Suprapubic skin (tissue), 4 donors: Measurements from ENCODE around the gene IPO13. TPM values are rescaled to one million over a fixed set of nuclear protein-coding genes. Genes with fewer than 3 reads are reported as not detected.

Experiments used
- DNase-seq, 2 donors: peaks; one replicate each; pipeline ENCODE4 v3.0.0-alpha.2; 2019; ENCODE audit warnings: low spot score in 2 of 2
- H3K27ac ChIP-seq: fragments of 200-600 bp; sonication (generic); one replicate; pipeline ENCODE4 v1.5.1; 2019
- H3K27me3 ChIP-seq: fragments of 200-600 bp; sonication (generic); one replicate; pipeline ENCODE4 v1.5.1; 2019
- H3K36me3 ChIP-seq: fragments of 200-600 bp; sonication (generic); one replicate; pipeline ENCODE4 v1.5.1; 2019
- H3K4me1 ChIP-seq: fragments of 200-600 bp; sonication (generic); one replicate; pipeline ENCODE4 v1.5.1; 2019
- H3K4me3 ChIP-seq: fragments of 200-600 bp; sonication (generic); one replicate; pipeline ENCODE4 v1.5.1; 2019; ENCODE audit warnings: mild to moderate bottlenecking
- H3K9me3 ChIP-seq: fragments of 200-600 bp; sonication (generic); one replicate; pipeline ENCODE4 v1.5.1; 2019
- EP300 ChIP-seq: sonication (generic); formaldehyde crosslinking; IDR thresholded peaks from one replicate; pipeline ENCODE4 v1.6.1; 2017; ENCODE audit warnings: antibody characterized with exemption
- POLR2A ChIP-seq, 2 donors: fragments of 450-650 bp; IDR thresholded peaks; one replicate each; pipeline ENCODE4 v1.6.1; 2017; ENCODE audit warnings: antibody characterized with exemption in 2 of 2, mild to moderate bottlenecking in 2 of 2, moderate library complexity in 2 of 2
- POLR2AphosphoS5 ChIP-seq, 3 donors: sonication (generic); formaldehyde crosslinking; IDR thresholded peaks; one replicate each; pipeline ENCODE4 v1.6.1; 2017; ENCODE audit warnings: antibody characterized with exemption in 3 of 3
- WGBS: methylation state at CpG from one replicate; pipeline ENCODE4 v1.1.5; 2018; 5-methylcytosine and 5-hydroxymethylcytosine counted together
- total RNA-seq, 4 donors: library from RNA; depleted of rRNA; stranded (reverse); fragments of >200 nt; gene quantifications; one replicate each; pipeline ENCODE4 v1.1.0, GENCODE V29; 2016
- TF ChIP-seq, protein P1 (sequence below), 2 donors: fragments of 200-600 bp in 1 of 2; fragments of 450-650 bp in 1 of 2; sonication (generic) in 1 of 2; IDR thresholded peaks; one replicate each; pipeline ENCODE4 v1.5.1; 2016 to 2019; ENCODE audit warnings: antibody characterized with exemption in 2 of 2, mild to moderate bottlenecking in 1 of 2, moderate library complexity in 1 of 2

Gene IPO13
- total RNA-seq, 4 donors from 2014 or later = 30.8 to 41.0 (median 34.8) TPM

DNA sequence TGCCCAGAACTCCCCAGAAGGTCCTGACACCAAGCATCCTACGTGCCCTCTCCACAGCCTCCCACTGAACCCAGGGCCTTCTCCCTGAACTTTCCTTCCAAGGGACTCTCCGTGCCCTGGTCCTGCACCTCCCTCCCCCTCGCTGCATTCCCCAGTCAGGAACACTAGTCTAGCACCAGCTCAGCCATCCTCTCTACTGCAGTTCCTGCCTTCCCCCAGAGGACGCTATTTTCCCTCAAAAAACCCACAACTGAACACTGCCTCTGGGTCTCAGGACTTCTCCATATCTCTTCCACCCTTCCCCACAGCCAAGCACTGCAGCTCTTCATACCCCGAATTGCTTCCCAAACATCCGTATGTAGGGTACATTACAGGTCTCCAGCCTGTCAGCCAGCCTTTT, 25.7 kb upstream of the IPO13 start:
- DNase-seq = no peak
- H3K4me3 ChIP-seq = no peak overlapping the region
- no peaks in the 10 kb centered on the region for H3K9me3 ChIP-seq
- WGBS = 97% methylated on average over 6 of the region's 6 CpGs
- no peaks in the 10 kb centered on the region for H3K4me1 ChIP-seq
- no peaks in the 10 kb centered on the region for H3K27me3 ChIP-seq
- H3K36me3 ChIP-seq = no peaks in the 10 kb centered on the region
- H3K27ac ChIP-seq = no peak overlapping the region
- TF ChIP-seq POLR2AphosphoS5 (IDR thresholded peaks at IDR 0.05) (no peak), POLR2A (IDR thresholded peaks at IDR 0.05) (no peak), EP300 (no peak)
- TF ChIP-seq, protein P1, sequence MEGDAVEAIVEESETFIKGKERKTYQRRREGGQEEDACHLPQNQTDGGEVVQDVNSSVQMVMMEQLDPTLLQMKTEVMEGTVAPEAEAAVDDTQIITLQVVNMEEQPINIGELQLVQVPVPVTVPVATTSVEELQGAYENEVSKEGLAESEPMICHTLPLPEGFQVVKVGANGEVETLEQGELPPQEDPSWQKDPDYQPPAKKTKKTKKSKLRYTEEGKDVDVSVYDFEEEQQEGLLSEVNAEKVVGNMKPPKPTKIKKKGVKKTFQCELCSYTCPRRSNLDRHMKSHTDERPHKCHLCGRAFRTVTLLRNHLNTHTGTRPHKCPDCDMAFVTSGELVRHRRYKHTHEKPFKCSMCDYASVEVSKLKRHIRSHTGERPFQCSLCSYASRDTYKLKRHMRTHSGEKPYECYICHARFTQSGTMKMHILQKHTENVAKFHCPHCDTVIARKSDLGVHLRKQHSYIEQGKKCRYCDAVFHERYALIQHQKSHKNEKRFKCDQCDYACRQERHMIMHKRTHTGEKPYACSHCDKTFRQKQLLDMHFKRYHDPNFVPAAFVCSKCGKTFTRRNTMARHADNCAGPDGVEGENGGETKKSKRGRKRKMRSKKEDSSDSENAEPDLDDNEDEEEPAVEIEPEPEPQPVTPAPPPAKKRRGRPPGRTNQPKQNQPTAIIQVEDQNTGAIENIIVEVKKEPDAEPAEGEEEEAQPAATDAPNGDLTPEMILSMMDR (IDR thresholded peaks at IDR 0.05) = no peak

- Histone ChIP-seq H3K36me3 (no peaks in the 10 kb centered on the region), H3K4me1 (no peaks in the 10 kb centered on the region), H3K27me3 (no peaks in the 10 kb centered on the region), H3K27ac (no peak overlapping the region), H3K9me3 (no peaks in the 10 kb centered on the region), H3K4me3 (no peak overlapping the region)
- TF ChIP-seq EP300 = no peak
- TF ChIP-seq POLR2A (IDR thresholded peaks at IDR 0.05) = no peak
- TF ChIP-seq, protein P1 (IDR thresholded peaks at IDR 0.05) = no peak
- no peak for TF ChIP-seq POLR2AphosphoS5 (IDR thresholded peaks at IDR 0.05)
- WGBS = 74% methylated on average over 4 of the region's 4 CpGs
- no peak for DNase-seq
Observed at GRCh38 chr1:43924516-43924915, 22.2 kb upstream of the IPO13 start.

DNA sequence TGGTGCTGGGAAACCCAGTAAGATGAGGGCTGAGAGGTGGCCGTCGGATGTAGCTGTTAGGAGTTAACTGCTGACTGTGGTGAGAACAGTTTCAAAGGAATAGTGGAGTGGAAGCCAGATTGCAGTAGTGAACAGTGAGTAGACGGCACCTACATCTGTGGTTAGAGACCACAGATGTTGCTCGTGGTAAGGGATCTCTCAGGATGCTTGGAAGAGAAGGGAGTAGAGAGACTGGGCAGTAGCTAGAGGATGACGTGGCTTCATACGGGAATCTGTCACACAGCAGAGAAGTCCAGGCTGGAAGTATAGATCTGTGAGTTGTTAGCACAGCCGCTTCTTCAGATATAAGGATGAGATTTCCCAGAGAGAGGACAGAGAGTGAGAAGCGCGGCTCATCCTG, 20.9 kb upstream of the IPO13 start:
- Histone ChIP-seq H3K4me1 (peaks cover 1% of the 10 kb centered on the region), H3K9me3 (no peaks in the 10 kb centered on the region), H3K4me3 (no peak overlapping the region), H3K27me3 (no peaks in the 10 kb centered on the region), H3K27ac (no peak overlapping the region), H3K36me3 (no peaks in the 10 kb centered on the region)
- DNase-seq = no peak
- 92% methylated on average over 9 of the region's 9 CpGs for WGBS
- no peak for TF ChIP-seq EP300
- TF ChIP-seq POLR2AphosphoS5 (IDR thresholded peaks at IDR 0.05) = no peak
- TF ChIP-seq, protein P1 (IDR thresholded peaks at IDR 0.05) = no peak
- TF ChIP-seq POLR2A (IDR thresholded peaks at IDR 0.05) = no peak

- Histone ChIP-seq H3K9me3 (no peaks in the 10 kb centered on the region), H3K27me3 (peaks cover 10% of the 10 kb centered on the region), H3K4me3 (no peak overlapping the region), H3K27ac (no peak overlapping the region), H3K36me3 (no peaks in the 10 kb centered on the region), H3K4me1 (peaks cover 31% of the 10 kb centered on the region)
- TF ChIP-seq, protein P1 (IDR thresholded peaks at IDR 0.05) = peak in 1 of 2 donors; percentile 34
- TF ChIP-seq EP300 = no peak
- DNase-seq = no peak
- 92% methylated on average over 5 of the region's 10 CpGs for WGBS
Observed at GRCh38 chr1:43930168-43930948, 16.4 kb upstream of the IPO13 start.

DNA sequence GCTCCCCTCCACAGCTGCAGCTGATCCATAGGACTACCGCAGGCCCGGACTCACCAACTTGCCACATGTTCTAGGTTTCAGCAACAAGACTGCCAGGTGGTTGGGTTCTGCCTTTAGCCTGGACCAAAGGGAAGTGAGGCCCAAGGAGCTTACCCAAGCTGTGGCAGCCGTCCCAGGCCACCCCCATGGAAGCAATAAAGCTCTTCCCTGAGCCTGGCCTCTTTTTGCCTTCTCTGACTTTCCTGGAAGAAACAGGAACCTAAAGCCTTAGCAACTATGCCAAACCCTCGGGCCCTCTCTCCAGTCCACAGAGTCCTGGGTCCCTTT, 15.8 kb upstream of the IPO13 start:
- DNase-seq = no peak
- 39% methylated on average over 2 of the region's 4 CpGs for WGBS

More for the DNA sequence above, 15.8 kb upstream of the IPO13 start:
- H3K36me3 ChIP-seq = no peaks in the 10 kb centered on the region
- TF ChIP-seq POLR2A (IDR thresholded peaks at IDR 0.05) (no peak), EP300 (no peak)
- TF ChIP-seq, protein P1 (IDR thresholded peaks at IDR 0.05) = no peak
- peaks cover 37% of the 10 kb centered on the region for H3K4me1 ChIP-seq
- no peak overlapping the region for H3K4me3 ChIP-seq
- no peaks in the 10 kb centered on the region for H3K9me3 ChIP-seq
- H3K27ac ChIP-seq = no peak overlapping the region
- peaks cover 10% of the 10 kb centered on the region for H3K27me3 ChIP-seq
